HG03064 (cell line): ENCODE measurements around the gene KRT34.
"Not testable (repeated sequence)": the region's sequence is repeated elsewhere in the genome, so short reads cannot be mapped to it uniquely, and the experiment has no call there.

ENCODE experiments used
- ATAC-seq: cut with Tn5 transposase; IDR thresholded peaks from one replicate; pipeline ENCODE4 v1.9.1; 2021; ENCODE audit warnings: low read depth; ENCODE audit not compliant: unreplicated experiment

Gene KRT34

DNA sequence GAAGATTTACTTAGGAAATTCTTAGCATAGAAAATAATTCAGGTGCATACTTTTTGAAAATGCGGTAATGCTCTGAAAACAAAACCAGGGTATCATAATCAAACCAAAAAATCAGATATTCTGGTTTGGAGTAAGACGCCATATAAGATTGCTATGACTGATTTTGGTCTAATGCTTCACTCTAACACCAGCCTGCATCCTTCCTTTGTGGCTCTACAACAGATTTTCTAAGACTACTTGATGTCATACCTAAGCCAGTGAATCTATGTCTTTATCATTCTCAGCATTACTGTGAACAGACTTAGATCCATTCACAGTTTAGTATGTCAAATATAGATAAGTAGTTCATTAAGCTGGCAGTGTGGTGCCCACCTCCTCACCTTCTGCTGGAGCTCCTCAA, 13.1 kb downstream of the KRT34 start:
- no peak for ATAC-seq

DNA sequence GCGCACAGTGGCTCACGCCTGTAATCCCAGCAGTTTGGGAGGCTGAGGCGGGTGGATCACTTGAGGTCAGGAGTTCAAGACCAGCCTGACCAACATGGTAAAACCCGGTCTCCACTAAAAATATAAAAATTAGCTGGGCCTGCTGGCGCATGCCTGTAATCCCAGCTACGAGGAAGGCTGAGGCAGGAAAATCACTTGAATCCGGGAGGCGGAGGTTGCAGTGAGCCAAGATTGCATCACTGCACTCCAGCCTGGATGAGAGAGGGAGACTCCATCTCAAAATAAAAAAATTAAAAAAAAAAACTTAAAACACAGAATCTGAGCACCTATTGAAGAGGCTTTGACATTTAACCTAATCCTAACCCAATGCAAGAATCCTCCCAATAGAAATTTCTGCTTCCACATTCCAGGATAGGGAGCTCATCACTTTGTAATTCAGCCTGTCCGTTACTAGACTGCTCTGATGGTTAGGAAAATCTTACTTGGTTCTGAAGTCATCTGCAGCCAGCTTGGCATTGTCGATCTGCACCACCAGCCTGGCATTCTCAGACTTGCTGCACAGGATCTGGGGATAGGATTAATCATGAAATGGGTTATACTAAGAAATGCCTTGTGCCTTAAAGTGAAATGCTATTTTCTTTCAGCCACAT, 14.6 kb downstream of the KRT34 start:
- no peak for ATAC-seq

DNA sequence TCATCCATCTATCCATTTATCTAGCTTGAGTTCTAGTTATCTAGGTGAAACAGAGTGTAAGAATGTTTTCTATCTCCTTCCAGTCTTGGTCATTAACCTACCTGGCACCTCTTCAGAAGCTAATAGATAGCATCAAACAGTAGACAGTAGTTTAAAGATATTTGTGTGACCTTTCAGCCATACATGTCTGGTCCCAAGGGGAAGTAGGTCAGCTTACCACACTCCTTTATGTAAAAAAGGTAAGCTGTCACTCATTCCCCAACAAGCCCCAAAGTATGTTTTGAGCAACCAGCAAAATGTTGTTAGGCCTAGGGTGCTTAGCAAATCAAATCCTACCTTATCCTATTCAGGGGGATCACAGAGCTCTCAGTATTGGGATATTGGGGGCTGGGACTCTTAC, 16.0 kb downstream of the KRT34 start:
- ATAC-seq, result no peak

DNA sequence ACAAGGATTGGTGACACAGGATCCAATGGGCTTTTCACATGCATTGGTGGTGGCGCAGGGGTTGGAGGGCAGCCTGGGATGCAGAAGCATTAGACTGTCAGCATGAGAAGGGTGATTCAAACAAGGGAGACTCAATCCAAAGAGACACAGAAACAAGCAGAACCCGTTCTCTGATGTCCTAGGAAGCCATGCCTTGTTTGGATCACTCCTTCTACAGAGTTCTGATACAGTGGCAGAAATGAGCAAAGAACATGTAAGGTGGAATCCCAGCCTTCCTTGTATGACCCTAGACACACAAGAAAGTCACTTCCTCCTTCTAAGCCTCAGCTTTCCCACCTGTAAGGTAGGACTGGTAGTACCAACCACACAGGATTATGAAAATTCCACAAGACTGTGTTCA, 18.2 kb downstream of the KRT34 start:
- ATAC-seq, result no peak

DNA sequence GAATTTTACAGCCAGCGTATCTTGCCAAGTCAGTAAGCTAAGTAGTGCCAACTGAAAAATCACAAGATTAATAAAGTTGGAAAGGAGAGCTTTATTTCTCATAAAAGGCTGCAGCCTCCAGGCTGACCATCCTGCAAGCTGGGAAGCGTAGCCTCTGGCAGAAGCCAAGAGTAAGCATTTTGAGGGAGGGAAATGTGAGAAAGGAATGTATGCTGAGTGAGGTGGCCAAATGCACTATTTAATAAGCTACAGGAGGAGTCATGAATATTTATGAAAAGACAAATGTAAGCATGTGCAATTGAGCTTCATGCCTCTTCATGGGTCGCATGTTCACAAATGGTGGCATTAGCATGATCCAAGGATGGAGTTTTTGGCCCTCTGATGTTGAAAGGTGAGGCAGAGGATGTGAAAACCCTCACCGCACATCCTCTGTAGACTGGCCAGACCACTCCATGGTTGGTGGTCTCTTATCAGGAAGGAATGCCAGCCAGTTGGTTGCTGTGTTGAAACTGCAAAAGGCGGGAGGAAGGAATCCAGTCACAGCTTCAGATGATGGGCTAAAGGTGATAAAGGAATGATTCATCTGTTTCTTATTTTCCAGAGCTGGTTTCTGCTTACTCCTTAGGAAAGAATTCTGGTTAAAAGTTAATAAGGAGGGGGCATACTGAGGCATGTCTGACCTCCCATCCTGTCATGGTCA, 21.7 kb downstream of the KRT34 start:
- no peak for ATAC-seq

DNA sequence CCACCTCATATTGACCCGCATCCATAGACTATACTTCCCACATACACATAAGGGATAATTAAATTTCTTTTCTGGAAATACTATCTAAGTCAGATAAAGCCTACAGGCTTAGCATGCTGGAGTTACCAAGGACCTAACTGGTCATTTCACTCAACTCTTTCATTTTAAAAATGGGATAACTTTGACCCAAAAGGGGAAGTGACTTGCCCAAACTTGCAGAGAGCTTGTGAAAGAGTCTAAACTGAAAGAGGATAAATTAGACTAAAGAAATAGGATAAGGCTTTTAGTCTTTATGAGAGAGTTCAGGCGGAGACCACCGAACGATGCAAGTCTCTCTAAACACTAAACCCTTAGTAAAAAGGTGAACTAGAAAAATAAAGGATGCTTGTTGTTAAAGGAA, 27.6 kb downstream of the KRT34 start:
- no peak for ATAC-seq

DNA sequence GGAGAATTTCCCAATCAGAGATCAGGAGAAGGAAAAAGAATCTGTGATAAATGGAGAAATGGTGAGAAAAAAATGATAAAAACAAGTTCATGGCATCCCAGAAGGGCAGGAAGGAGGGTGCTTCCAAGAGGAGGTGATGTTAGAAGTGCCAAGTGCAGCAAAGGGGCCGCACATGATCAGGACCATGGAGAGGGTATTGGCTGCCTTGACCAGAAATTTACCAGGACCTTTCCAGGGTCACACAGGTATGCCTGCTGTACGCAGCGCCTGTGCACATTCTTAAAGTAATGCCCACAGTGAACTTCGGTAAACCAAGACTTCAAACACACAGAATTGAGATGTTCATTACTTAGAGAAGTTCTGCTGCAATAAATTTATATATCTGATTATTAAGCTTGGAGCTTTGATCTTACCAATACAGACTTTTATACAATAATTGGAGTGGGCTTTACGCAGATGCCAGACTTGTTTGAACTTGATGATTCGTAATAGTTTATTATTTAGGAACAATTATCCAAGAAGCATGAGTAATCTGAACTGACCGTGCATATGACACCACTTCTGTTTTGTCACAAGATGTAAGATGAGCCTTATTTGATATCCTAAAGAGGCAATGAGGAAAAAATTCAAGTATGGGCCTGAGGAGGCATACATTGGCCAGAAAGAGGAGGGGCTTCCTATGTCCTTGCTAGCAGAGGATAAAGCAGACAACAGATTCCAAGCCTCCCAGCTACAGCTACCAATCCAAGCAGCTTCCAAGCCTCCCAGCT, 29.3 kb downstream of the KRT34 start:
- ATAC-seq, result no peak

DNA sequence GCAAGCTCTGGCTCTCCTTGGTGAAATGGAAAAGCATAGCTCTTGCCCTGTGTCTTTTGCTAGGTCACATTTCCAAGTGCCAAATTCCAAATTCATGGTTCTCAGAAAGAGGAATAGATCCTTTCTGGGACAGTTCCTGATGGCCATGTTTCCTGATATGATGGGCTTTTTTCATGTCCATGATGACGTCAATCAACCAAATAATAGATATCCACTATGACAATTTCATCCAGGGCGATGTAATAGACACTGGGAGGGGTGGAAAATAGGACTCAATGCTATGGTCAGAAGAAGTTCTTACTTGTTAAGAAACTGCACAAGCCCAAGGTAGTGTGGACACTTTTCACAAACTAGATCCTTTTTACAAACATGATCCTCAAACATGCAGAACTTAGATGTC, 30.9 kb downstream of the KRT34 start:
- ATAC-seq, result no peak

DNA sequence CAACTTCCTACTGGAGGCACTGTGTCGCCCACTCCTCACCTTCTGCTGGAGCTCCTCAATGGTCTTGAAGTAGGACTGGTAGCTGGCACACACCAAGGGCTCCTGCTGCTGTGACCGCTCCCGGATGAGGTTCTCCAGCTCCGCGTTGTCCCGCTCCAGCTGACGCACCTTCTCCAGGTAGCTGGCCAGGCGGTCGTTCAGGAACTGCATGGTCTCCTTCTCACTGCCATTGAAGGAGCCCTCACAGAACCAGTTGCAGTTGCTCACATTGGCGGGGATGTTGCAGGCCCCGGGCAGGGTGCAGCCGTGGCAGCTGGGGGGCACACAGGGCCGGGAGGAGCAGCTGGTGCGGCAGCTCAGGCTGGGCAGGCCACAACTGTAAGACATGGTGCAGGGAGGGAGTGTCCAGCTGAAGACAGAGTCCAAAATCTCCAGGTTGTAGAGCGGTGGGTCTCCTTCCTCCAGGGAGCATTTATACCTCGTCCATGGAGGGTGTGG, 31.7 kb downstream of the KRT34 start, which contains the start of gene KRT33A:
Gene KRT33A (minus strand): TSS at position 448 of the 498 bp plus-strand sequence. CDS start 61 bp downstream, at position 387.
- not testable (repeated sequence) for ATAC-seq

DNA sequence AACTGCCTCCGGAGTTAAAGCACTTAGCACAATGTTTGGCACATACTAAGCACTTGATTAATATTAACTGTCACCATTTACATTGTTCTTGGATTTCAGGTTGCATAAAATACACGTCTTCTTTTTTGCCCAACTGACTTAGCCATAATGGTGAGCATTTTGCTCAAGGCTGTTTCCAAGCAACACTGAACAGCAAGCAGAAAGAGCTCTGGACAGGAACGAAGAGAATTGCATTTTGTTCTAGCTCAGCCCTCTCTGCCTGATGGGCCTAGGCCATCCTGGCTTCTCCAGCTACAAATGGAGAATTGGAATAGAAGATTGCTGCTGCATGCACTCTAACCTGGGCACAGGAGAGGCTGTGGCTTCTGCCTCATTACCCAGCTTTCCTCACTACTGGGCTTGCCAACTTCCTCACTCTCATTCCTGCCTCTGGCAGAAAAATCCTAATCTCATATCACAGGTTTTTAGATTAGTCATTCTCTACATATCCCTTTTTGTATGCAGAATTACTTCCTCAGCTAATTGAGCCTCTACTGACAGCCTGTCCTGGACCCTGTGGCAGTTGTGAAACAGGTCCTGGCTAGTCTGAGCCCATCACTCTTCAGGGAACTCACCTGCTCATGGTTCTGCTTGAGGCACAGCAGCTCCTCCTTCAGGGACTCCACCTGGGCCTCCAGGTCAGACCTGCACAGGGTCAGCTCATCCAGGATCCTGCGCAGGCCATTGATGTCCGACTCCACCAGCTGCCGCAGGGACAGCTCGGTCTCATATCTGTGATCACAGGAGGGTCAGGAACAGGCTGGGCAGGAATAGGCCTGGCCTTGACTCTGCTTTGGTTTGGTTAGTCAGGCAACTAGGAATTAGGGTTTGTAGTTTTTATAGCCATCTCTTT, 34.0 kb downstream of the KRT34 start:
- ATAC-seq, result no peak

DNA sequence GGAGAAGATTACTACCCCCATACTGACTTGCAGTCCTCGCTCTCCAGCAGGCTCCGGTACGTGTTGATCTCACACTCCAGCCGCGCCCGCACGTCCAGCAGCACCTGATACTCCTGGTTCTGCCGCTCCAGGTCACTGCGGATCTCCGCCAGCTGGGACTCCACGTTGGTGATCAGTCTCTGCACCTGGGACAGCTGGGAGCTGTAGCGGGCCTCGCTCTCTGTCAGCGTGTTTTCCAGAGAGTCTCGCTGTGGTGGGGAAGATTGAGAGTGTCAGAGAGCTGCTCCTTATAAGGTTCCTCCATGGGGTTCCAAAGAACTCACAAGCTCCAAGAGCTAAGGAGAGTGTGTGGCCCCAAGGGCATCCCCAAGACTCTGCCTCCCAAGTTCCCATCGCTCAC, 35.7 kb downstream of the KRT34 start:
- ATAC-seq, result not testable (repeated sequence)

DNA sequence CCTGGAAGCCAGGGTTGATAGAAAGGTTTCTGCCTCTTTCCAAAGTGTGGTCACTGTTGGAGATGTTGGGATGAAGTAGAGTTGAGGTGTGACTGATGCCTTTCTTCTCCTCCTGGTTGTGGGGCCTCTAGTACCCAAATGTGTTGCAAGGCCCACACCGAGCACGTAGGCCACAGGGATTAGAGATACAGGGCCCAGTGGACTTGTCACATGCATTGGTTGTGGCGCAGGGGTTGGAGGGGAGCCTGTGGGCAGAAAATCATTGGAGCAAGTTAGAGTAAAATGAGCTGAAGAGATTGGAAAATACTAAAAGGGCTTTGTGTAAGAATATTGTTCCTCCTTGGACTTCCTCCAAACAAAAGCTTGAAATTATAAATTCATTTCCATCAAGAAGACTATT, 36.1 kb downstream of the KRT34 start:
- no peak for ATAC-seq

DNA sequence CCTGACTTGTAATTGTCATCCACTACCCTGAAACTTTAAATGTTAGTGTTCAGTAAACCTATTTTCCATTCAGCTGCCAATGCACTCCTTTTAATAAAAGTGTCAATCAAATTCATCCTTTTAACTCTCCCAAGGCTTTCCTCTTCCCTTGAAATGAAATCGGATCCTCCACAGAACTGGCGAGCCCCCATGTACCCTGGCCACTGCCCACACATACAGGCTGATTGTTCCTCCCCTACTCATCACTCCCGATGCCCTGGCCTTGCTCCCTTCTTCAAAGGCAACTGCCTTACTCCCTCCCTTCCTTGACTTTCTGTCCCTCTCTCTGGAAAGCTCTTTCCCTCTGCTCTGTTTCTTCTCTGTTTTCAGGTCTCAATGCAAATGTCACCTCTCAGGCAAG, 39.1 kb downstream of the KRT34 start:
- ATAC-seq, result no peak

DNA sequence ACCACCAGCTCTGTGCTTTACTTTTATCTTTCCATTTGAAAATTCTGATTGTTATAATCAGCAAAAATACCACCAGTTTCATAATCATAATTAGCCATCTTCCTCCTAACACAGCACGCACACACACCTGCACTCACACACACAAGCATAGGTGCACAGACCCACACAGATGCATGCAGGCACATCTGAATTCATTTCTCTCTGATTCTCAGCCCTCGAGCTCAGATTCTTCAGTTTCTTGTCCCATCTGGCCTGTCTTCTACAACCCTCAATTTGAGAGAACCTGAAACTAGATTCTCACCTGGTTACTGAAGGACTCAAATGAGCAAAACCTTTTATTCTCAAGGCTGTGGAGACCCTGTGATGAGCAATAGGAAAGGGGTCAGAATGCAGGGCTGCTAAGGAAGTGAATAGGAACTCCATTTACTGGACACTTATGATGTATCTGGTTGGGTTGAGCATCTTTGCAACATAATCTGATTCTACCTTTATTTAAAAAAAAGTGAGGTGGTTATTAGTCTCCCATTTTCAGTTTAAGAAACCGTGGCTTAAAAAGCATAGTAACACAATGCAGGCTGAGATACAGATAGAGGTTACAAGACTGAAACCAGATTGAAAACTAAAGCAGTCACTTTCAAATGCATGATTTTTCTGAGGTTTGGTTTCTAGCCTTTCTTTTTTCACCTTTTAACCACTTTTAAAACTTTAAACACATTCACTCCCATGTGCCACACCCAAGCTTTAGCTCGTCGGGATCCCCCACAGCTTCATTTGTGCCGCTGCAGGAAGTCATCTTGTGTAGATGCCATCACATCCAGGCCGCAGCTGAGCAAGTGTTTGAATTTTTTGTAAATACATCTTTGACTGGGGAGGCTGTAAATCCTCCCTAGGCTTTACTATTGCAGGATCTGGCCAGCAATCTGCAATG, 40.9 kb downstream of the KRT34 start:
- no peak for ATAC-seq

DNA sequence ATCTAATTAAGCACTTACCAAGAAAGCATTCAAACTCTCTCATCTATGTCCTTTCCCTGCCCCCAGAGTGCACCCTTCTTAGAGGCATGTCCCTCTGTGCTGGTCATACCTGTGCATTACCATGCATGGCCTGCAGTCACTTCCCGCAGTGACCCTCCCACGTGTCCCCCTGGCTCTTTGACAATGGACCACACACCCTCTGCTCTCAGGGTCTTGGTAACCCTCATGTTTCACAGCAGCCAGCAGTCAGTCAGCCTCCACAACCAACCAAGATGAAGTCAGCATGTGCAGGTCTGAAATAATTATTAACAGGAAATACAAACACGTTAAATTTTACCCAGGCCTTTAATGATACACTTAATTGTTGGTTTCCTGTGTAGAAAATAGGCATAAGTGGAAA, 41.6 kb downstream of the KRT34 start:
- no peak for ATAC-seq

DNA sequence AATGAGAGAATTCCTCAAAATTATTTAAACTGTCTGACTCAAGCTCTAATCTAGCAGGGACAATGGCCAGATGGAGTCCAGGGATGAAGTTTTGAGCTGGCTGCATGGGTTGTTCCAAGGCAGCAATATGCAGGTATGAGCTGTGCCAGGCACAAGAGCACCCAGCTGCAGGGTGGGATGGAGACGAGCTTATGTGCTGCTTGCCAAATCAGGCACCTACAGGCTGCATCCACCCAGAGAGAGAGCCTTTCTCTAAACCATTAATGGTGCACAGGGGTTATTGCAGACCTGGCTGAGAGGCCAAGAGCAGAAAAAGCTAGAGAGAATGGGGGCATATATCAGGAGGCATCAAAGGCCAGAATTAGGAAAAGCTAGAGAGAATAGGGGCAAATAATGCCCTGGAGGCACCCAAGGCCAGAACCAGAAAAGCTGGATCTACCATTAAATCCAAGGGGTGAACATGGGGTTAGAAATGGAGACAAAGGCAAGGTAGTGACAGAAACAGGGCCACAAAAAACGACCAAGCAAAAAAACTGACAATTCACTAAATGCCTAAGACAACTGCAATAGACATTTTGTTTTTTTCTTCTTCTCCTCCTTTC, 42.4 kb downstream of the KRT34 start:
- ATAC-seq, result no peak

DNA sequence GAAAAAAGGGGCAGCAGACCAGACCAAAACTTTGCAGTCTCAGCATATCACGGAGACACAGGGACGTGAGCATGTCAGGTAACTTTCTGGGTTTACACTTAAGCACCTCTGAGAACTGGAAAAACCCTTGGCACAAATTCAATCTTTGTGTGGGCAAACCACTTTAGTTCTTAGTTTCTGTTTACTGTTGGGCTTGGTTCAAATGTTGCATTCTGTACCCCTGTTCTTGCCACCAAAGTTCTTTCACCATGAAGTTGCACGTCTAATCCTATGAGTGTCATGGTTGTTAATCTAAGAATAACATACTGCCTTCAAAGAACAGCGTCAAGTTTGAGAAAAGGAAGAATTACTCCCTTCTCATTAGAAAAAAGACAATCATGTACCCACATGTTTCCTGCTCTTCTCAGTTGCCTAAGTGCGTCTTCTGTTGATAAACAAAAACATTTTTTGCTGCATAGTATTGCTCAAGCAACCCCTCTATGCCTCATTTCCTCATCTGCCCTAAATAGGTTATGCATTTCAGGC, 43.1 kb downstream of the KRT34 start:
- no peak for ATAC-seq

DNA sequence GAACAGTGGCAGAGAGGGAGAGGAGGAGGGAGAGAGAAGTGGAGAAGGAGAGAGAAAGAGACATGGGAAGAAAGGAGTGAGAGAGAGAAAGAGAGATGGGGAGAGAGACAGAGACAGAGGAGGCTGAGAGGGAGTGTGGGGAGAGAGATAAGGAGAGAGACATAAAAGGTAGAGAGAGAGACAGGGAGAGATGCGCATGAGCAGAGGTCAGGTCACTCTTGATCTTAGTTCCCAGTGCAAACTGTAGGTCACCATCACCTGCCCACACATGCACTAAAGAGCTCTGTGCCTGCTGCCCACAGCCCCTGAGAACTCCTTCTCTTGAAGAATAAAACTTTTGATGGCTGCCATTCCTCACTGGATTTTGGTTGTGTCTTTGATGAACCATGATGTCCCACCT, 46.4 kb downstream of the KRT34 start:
- no peak for ATAC-seq
